ENCODE data around the gene OR10A3.

OR10A3 gene

DNA sequence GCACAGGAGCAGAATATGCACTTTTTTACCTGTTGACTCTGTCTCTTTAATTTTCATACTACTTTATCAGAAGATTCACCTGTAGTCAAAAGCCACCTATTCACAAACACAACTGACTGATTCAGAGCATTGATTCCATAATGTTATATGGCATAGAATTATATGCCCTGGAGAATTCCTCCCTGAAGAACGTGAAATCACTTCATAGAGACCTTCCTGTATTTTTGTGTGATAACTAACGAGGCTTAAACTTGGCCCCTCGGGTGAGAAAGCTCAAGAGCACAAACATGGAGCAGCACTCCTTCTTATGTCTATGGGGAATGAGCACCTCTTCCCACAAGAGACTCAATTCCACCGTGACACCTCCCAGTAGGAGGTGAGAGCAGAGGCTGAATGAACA is 10.3 kb downstream of the OR10A3 start, which contains the start of gene OR10A6:
TSS of gene OR10A6 (minus strand) at position 101 of the 400 bp plus-strand sequence. CDS start 2,606 bp downstream, outside the sequence.
- DNase-seq, result no peak

DNA sequence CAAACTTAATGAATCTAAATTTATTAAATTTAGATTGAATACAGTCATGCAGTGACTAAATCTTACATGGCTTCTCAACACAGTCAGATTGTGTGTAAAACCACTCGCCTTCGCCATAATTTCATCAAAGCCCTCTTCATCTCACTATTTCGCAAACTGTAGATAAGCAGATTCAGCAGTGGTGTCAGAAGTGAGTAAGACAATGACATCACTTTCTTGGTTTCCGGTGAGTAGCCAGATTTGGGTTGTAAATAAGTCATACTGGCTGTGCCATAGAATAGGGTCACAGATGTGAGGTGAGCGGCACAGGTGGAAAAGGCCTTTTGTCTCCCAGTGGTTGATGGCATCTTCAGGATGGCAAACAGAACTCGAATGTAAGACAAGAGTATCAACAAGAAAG is 13.9 kb downstream of the OR10A3 start:
- DNase-seq, result no peak

DNA sequence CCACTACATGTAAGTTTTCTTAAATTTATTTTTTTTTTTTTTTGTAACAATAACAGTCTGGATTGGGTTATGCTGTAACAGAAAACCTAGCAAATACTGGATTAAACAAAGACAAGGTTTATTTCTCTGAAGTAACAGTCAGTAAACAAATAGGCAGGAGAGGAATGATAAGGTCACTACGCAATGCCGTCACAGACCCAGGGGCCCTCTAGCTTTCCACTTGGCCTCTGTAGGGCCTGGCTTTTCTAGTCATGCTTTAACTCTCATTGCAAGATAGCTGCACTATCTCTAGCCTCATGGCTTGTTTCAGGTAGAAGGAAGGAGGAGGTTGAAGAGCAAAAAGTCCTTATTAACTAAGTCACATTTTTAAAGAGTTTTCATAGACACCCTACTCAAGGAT is 17.0 kb downstream of the OR10A3 start:
- no peak for DNase-seq

- no peak for DNase-seq
Measured at GRCh38 chr11:7918141-7918540, 23.4 kb downstream of the OR10A3 start.

DNA sequence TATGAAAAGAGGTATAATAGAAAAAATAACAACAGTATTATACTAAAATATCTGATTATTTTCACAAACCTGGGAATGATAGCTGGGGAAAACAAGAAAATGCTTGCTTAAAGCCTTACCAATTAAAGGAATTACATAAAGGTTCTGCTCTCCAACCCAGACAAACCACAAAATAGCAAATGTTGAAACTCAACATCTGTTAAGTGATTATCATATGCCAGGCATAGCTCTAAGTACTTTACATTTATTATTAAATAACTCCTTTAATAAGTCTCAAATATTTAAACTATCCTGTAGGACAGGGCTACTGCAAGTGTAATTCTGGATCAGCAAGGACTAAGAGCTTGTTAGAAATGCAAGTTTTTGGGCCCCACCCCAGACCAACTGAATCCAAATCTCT is 30.5 kb downstream of the OR10A3 start:
- DNase-seq, result no peak

DNA sequence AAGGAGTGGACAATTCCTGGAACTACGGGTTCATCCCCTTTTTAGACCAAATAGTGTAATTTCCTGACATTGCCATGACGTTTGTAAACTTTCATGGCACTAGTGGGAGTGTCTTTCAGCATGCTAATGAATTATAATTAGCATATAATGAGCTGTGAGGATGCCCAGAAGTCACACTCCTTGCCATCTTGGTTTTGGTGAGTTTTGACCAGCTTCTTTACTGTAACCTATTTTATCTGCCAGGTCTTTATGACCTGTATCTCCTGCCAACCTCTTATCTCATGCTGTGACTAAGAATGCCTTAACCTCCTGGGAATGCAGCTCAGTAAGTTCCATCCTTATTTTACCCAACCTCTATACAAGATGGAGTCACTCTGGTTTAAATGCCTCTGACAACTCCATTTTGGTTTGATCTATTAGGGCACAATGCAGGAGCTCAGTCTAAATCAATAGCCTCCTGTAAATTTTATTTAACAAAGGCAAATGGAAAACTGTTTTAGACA is 31.2 kb downstream of the OR10A3 start:
- no peak for DNase-seq

DNA sequence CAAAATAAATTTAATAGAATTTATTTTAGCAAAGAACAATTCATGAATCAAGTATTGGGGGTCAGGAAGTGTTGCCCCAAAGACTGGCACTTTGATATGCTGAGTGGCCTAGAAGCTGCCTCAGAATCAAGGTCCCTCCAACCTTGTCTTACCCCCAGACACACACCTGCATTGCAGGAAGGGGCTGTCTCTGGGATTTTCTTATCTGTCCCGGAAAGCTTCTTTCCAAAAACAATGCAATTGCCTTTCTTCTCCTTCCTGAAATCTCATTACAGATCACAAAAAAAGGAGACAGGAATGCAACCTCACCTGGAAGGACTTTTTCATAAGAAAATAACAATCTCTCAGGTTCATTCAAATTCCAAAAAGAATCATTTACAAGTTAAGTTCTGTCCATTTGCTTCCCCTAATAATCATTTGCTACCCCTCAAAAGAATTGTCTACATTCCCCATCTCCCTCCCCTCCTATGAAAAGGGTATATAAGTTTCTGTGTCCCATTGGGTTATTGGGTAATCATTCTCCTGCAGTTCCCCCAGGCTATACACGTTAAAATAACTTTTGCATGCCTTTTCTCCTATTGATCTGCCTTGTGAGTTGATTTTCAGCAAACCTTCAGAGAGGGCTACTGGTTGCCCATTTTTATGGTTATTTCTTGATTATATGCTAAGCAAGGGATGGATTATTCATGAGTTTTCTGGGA is 31.8 kb downstream of the OR10A3 start:
- no peak for DNase-seq

GRCh38 chr11:7907121-7907520 is 34.4 kb downstream of the OR10A3 start:
- no peak for DNase-seq

DNA sequence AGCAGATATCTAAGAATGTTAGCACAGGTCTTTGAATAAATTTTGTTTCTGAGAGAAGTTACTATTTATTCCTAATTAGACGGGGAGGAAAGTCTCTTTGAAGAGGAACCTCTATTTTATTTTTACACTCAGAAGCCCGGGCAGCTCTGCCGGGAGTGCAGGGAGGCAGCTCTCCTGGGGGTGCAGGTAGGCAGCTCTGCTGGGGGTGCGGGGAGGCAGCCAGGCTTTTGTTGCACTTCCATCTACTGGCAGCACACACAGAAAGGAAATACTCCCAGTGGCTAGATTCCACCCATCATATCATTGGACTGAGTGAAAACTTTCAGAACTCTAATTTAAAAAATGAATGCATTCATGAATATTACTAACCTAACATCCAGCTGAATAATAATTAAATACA is 35.0 kb downstream of the OR10A3 start:
- no peak for DNase-seq

GRCh38 chr11:7905961-7906429 is 35.5 kb downstream of the OR10A3 start:
- no peak for DNase-seq

DNA sequence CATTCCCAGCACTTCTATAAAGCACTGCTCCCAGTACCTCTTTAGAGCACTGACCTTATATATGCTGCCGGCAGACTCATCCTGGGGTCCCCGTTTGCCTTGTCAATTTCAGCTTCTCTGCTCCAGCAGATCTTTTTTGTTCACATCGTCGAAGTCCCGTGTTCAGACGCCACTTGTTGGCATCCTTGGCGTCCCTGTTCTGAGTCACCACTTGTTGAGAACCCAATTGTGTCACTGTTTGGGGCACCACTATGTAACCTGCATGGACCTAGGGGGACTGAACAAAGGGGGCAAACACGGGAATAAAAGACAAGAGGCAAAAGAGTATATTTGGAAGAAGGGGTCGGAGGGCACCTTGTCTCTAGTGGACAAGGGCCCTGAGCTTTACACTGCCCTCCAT is 36.0 kb downstream of the OR10A3 start:
- DNase-seq, result no peak

DNA sequence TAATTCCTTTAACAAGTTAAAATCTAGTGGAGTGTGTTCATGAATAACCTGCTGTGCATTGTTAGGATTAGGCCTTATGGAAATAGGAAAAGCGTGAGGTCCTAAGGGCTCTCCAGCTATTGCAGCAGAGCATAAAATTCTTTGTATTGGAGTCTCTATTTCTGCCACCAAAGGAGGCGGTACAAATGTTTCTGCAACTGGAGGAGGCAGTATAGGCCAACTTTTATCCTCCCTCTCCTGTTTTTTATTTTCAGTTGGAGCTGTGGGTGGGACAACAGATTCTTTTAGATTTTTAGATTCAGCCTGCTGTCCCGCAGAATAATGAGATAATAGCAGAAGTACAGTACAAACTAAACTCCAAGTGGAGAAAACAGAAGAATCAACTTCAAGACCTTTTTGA is 36.6 kb downstream of the OR10A3 start:
- no peak for DNase-seq

DNA sequence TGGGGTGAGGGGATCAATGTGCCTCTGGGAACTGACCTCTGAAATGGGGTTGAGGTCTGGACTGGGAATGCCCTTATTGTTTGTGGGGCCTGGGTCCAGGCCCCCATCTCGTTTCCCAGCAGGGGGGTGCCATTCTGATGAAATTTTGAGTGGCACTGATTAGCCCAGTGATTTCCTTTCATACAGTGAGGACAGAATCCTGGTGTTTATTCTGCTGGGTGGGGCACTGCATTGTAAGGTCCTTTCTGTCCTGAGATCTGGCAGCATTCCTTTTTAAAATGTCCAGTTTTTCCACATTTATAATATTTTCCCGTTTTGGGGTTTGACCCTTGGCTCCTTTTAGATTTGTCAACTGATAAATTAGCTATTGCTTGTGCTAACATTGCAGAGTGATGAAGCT is 37.6 kb downstream of the OR10A3 start:
- no peak for DNase-seq

DNA sequence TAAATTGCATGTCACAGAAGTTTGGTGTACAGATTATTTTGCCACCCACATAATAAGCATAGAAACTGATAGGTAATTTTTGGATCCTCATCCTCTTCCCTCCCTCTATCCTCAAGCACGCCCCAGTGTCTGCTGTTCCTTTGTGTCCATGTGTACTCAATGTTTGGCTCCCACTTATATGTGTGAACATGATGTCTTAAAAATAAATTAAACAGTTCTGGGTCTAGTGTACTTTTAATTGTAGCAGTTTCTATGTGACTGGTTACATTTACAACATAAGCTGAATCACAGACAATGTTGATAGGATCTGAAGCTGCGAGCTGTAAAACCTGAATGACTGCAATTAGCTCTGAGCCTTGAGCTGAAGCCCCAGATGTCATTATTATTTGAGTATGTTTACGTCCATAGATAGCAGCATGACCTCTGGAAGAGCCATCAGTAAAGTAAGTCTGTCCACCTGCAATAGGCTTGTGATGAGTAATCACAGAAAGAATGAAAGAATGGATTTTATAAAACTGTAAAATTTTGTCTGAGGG is 40.1 kb downstream of the OR10A3 start:
- no peak for DNase-seq

DNA sequence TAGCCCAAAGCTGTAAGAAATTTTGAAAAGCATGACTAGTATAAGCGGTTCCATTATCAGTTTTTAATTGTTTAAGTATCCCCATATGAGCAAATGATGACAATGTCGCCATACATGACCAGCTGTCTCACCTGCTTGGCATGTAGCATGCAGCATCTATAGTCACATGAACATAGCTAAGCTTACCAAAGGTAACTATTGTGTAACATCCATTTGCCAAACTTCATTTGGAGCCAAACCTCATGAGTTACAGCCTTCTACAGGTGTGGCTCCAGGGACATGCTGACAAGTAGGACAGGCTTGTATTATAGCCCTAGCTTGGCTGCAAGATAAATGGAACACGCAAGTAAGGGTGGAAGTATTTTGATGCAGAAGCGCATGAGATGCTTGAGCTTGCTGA is 40.8 kb downstream of the OR10A3 start:
- DNase-seq, result no peak

GRCh38 chr11:7899418-7899817 is 42.1 kb downstream of the OR10A3 start:
- DNase-seq, result no peak

GRCh38 chr11:7898666-7899283 is 42.7 kb downstream of the OR10A3 start:
- DNase-seq, result no peak

GRCh38 chr11:7896009-7896785 is 45.3 kb downstream of the OR10A3 start:
- DNase-seq, result no peak

- no peak for DNase-seq
Measured at GRCh38 chr11:7894251-7894650, 47.3 kb downstream of the OR10A3 start.

GRCh38 chr11:7893796-7894195 is 47.7 kb downstream of the OR10A3 start:
- no peak for DNase-seq

GRCh38 chr11:7892840-7893254 is 48.7 kb downstream of the OR10A3 start:
- DNase-seq, result peak; percentile 30

GRCh38 chr11:7892059-7892699 is 49.3 kb downstream of the OR10A3 start:
- DNase-seq, result no peak
